Stimulated activated CD8-positive, alpha-beta memory T cell treated with anti-CD3 and anti-CD28 coated beads, Interleukin-15, amount 100 ng/mL, for 24 hours (primary cell): ENCODE measurements around the gene FBXW10.
A peak's percentile ranks its signal among the peaks of the same experiment; 100 is the strongest.
"Not testable (repeated sequence)": the region's sequence is repeated elsewhere in the genome, so short reads cannot be mapped to it uniquely, and the experiment has no call there.

Source experiments
- DNase-seq: peaks from one replicate; pipeline ENCODE4 v3.0.0-alpha.2; 2020; ENCODE audit warnings: low read depth

Gene FBXW10, protein sequence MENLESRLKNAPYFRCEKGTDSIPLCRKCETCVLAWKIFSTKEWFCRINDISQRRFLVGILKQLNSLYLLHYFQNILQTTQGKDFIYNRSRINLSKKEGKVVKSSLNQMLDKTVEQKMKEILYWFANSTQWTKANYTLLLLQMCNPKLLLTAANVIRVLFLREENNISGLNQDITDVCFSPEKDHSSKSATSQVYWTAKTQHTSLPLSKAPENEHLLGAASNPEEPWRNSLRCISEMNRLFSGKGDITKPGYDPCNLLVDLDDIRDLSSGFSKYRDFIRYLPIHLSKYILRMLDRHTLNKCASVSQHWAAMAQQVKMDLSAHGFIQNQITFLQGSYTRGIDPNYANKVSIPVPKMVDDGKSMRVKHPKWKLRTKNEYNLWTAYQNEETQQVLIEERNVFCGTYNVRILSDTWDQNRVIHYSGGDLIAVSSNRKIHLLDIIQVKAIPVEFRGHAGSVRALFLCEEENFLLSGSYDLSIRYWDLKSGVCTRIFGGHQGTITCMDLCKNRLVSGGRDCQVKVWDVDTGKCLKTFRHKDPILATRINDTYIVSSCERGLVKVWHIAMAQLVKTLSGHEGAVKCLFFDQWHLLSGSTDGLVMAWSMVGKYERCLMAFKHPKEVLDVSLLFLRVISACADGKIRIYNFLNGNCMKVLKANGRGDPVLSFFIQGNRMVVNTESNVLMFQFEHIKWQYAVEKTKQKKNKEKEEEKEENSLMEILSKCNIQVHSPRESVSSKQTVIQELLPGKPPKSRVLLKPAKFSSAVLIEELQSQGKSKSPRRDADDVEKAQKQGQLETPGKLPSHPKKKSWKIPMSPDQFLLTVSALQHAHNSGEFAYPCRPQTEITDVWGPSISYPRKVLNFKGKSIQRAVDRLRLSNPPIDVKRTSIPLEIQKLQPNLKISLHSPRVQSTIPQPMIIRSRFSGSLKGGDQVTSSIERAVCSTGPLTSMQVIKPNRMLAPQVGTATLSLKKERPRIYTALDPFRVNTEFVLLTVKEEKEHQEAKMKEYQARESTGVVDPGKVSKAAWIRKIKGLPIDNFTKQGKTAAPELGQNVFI

DNA sequence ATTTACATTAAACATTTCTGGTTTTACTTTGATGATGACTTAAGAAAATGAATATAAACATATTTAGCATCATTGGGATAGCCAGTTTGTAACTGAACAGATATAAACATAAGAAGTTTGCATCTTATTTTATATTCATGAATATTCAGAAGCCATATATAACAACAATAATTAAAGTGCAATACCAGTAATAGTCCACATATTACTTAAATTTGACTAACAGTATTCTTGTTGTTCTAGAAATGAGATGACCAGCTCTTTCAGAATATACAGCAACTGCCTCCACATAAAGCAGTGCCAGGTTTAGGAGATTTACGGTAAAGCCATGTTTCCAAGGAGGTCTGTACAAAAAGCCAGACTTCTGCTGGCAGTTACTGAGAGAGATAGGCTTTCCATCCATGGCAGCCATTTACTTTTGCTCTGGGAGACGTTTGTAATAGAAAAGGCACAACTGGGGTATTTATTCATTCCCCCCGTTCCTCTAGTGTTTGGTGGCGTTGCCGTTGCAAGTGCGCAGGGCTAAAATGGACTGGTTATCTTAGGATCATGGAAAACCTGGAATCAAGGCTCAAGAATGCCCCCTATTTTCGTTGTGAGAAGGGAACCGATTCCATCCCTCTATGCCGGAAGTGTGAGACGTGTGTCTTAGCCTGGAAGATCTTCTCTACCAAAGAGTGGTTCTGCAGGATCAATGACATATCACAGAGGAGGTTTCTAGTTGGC lies at the start of gene FBXW10:
Gene FBXW10, plus strand, starts transcription at position 356 of the 723 bp plus-strand sequence. Its CDS starts 191 bp downstream, at position 547.
- not testable (repeated sequence) for DNase-seq

DNA sequence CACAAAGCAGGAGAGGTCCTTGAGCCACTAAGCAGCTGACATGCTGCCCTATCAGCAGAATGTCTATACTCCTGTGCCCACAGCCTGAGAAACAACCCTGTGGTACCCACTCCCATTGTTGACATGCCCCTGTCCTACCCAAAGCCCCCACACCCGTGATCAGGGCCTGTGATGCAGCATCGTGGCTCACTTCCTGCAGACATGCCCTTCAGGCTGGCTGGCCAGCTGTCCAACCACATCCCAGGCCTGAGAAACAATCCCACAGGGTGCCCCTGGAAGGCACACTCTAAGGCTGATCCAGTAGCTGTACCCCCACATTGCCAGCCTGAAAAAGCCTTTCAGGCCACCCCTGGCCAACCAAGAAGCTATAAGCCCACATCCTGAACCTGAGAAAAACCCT lies 48.7 kb upstream of the FBXW10 start:
- not testable (repeated sequence) for DNase-seq

DNA sequence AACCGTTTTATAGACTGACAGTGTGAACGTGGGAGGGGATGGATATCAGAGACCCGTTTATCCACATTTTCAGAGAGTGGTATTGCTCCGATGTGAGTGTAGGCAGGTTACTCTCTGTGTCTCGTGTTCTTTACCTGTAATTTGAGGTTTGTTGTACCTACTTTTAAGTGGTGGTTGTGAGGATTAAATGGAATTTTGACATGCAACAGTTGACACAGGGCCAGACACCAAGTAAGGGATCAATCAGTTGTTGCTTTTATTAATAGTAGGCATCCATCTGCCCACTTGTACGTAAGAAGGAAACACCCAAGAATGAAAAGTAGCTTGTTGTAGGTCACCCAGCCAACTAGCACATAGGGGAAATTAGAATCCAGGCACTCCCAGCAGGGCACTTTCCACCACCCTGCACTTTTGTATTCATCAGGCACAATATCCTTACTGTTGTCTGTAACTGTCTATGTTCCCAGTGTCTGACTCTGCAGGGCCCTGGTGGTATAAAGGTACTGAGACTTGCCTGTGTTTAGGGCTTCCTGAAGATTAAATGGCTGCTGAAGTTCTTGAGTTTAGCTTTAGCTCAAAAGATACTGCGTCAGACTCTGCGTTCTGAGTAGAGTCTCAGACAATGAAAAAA lies 45.3 kb upstream of the FBXW10 start:
- DNase-seq, result not testable (repeated sequence)

- DNase-seq, result not testable (repeated sequence)
Observed at GRCh38 chr17:18705955-18706354, 37.9 kb upstream of the FBXW10 start.

DNA sequence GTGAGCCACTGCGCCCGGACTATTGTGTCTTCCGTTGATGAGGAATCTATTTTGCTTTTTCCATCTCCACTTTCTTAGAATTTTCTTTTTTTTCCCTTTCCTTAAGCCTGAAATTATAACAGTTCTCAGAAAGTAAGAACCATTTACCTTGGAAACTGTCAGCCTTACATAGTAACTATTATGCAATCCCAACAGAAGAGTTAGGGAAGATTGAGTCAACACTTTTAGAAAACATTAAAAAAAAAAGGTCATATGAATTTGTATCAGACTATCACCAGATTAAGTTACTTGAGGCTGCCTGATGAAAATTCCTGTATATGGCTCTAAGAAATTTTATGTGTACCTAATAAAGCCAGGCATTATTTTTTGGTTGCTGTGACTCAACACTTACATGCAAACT lies 35.6 kb upstream of the FBXW10 start:
- not testable (repeated sequence) for DNase-seq

DNA sequence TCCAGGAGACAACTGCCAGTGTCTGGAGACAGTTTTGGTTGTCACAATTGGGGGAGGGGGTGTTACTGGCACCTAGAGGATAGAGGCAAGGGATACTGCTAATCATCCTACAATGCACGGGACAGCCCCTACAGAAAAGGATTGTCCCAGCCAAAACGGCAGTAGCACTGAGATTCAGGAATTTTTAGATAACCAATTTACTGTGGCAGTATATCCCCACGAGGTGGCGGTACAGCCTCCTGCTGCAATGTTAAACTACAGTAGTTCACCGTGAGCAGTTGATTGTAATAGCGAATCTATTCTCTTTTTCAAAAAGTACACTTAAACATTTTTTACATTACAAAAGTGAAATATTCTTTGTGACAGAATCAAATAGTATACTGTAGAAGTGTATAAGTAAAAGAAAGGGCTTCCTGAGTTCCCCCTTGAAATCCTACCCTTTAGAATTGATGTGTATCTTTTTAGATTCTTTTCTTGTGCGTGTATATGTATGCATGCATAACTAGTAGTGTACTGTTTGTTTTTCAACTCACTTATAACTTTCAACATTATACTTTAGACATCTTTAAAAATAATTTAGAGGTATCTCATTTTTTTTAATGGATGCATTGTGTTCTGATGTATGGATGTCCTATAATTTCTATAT lies 31.4 kb upstream of the FBXW10 start:
- DNase-seq, result peak; percentile 19

GRCh38 chr17:18718643-18719427 lies 25.0 kb upstream of the FBXW10 start:
- not testable (repeated sequence) for DNase-seq

- not testable (repeated sequence) for DNase-seq
Observed at GRCh38 chr17:18719428-18720110, 24.3 kb upstream of the FBXW10 start.

DNA sequence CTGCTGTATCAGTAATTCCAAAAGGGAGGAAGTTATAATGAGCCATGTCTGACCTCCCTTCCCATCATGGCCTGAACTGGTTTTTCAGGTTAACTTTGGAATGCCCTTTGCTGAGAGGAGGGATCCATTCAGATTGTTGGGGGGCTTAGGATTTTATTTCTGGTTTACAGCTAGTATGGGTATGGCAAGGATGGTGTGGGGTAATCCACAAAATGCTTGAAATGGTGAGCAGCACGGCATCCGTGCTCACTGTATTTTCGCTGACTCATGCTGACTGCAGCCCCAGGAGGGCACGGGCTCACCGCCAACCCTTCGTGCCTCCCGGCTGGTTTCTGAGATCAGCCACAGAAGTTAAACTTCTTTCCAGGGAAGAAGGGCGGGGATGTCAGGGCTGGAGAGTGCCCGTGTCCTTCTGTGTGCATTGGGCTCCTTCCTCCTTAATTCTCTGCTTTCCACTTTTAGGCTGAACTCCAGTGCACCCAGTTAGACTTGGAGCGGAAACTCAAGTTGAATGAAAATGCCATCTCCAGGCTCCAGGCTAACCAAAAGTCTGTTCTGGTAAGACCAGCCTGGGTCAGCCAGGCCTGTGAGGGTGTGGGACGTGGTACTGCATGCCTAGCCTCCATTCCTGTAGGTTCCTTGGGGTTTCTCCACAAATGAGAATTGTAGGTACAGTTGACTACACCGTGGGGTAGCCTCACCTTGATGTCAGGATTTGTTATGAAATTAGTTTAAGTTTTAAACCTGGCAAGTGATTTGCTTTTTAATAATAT lies 21.9 kb upstream of the FBXW10 start:
- DNase-seq, result not testable (repeated sequence)

- DNase-seq, result not testable (repeated sequence)
Observed at GRCh38 chr17:18722612-18723011, 21.2 kb upstream of the FBXW10 start.

DNA sequence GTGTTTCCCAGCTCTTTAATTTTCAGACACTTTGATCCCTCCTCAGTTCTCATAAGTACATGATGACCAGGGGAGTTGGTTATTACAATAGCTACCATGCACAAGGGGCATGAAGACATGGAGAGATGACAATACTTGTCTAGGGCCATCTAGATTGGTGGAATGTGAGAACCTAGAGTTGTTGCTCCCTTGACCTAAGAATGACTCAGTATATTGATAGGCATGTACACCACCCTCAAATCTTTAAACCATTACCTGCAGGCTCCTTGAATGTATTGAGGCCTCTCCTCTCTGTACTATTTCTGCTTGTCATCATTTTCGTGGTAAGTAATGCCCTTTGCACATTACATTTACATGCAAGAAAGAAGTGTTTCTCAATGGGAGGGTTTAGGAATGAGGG lies 20.3 kb upstream of the FBXW10 start:
- not testable (repeated sequence) for DNase-seq

DNA sequence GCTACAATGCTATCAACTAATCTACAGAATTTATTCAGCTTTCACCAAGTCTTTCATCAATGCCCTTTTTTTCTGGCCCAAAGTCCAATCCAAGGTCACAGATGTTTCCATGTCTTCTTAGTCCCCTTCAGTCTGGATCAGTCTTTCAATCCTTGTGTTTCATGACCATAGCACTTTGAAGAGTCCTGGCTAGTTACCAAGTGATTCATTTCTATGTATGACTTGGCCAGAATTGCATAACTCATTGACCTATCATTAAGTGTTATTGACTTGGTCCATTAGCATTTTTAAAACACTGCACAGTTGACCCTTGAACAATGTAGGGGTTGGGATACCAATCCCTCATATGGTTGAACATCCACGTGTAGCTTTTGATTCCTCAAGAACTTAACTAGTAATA lies 11.4 kb upstream of the FBXW10 start:
- not testable (repeated sequence) for DNase-seq

DNA sequence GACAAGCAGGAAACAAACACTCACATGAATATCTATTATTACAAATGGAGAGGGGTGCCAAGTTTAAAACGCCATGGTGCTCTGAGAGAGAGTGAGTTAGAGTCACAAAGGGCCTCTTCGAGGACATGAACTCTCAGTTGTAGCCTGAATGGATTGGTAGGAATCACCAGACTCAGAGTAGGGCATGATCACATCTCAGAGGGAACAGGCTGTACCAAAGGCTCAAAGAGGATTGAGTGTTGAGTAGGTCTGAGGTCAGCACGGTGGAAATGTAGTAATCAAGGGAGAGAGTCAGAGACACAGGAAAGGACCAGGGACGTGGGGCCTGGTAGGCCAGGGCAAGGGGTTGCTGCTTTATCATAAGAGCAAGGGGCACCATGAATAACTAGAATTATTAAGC lies 10.5 kb upstream of the FBXW10 start:
- DNase-seq, result not testable (repeated sequence)

- not testable (repeated sequence) for DNase-seq
Observed at GRCh38 chr17:18739616-18740391, 4.0 kb upstream of the FBXW10 start.

DNA sequence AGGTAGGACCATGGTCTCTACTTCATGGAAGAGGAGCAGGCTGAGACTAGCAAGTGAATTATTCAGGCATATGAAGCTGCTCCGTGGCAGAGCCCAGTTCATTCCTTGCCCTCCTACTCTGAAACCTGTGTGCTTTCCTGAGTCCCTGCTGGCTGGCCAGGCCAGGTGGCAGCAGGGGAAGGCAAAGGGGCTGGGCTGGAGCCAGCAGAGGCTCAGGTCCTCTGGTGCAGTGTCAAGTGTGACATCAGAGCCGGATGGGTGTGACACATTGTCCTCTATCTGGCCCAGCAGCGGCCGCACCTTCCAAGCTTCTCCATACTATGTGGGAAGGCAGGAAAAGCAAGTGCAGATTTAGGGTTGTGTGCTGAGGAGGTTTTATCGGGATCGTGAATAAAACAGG lies 2.6 kb upstream of the FBXW10 start:
- DNase-seq, result not testable (repeated sequence)

DNA sequence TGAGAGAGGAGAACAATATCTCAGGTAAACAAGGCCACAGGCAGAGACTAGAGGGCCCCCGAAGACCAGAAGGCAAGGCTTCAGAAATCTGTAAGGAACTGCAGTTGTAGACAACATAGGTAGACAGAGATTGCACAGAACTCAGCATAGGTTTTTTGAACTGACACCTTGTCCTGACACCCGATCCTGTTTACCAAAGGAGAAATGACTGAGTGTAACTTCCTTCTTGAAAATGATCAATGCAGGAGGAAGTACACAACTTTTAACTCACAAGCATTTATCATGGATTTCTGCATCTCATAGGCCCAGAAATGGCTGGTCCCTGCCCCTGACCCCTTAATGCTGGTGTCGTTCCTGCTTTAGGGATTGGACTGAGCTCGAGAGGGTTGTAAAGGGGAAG lies 872 bp downstream of the FBXW10 start:
- not testable (repeated sequence) for DNase-seq

GRCh38 chr17:18746551-18746950 lies 2.7 kb downstream of the FBXW10 start:
- DNase-seq, result not testable (repeated sequence)

- DNase-seq, result not testable (repeated sequence)
Observed at GRCh38 chr17:18747501-18747900, 3.6 kb downstream of the FBXW10 start.
